Measurements from ENCODE around the gene KCTD3.

The KCTD3 gene

GRCh38 chr1:215606564-215607168 lies 39.6 kb downstream of the KCTD3 start:
- no peak for DNase-seq

DNA sequence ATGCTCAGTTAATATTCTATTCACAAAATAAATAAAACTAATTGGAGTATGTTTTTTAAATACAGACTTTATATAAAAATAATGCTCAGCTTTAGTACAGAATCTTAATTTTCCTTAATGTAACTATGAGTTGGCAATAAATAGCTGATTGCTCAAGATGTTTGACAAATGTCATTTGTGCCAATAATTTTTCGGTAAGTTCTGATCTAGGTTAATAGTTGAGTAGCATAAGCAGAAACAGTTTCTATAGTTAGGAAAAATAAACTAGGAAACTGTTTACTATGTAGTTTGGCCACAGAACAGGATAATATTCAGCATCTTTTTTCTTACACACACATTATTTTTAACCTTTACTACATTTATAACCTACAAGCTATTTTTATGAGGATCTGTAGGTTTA lies 40.3 kb downstream of the KCTD3 start:
- no peak for DNase-seq

- DNase-seq = no peak
These were observed 41.5 kb downstream of the KCTD3 start for GRCh38 chr1:215608646-215609045.

GRCh38 chr1:215612391-215612790 lies 45.3 kb downstream of the KCTD3 start:
- DNase-seq = no peak

DNA sequence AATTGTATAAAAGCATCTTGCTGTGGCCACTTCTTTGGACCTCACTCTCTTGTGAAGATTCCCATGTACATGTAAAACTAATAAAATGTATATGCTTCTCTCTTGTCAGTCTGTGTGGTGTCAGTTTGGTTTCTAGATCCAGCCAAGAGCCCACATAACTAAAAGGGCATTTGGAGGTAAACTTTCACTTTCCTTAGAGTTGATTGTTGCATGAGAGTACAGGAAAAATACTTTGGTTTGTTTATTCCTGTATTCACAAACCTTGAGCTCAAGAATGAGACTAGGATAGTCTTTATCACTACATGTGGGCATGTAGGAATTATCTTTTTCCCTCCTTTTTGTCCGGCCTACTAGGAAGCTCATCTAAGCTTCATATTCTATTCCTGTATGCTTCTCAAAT lies 50.9 kb downstream of the KCTD3 start:
- DNase-seq = no peak

DNA sequence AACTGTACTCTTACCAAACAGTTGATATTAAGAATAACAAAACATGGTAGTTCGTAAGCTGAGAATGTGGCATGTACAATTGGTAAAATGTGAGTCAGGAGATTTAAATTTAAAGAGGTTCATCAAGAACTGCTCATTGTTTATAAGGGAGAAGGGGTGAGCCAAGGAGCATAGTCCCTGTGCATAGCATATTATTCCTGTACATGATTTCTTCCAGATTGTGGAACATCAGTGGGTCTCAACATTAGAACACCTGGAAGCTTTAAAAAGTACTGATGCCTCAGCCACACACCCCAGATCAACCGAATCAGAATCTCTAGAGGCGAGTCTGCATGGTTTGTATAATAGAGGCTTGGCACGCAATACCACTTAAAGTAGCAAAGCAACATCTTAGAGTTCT lies 56.1 kb downstream of the KCTD3 start:
- no peak for DNase-seq

DNA sequence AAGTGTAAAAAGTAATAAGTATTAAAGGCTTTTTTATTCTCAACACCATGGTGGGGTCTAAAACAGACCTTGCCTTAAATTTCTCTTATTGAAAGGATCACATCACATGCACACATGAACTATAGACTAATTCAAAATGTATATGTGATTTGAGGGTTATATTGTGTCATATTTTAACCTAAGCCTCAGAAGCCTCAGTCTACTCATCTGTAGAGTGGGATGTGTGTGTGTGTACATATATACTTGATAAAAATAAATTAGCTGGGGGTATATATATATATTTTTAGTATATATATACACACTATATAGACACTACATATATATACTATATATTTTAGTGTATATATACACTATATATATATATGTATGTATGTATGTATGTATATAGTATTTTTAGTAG lies 58.8 kb downstream of the KCTD3 start:
- DNase-seq = no peak

DNA sequence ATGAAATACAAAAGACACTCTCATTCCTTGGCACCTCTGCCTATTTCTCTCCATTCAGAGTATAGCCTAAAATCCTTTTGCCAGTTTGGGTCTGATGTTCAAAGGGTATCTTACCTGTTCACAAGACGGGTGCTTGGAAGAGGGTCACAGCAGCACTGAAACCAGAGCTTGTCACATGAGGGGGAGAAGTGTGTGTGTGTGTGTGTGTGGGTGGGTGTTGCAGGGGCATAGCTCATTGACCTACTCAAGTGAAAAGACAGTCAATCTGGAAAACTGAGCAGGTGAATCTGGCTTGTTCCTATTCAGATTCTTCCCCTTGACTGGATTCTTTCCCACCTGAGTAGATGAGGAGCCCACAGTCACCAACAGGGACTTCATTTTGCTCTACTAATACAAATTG lies 63.9 kb downstream of the KCTD3 start:
- no peak for DNase-seq

GRCh38 chr1:215631489-215631888 lies 64.4 kb downstream of the KCTD3 start:
- DNase-seq = no peak

GRCh38 chr1:215635827-215636226 lies 68.7 kb downstream of the KCTD3 start:
- DNase-seq = no peak

GRCh38 chr1:215636258-215636965 lies 69.3 kb downstream of the KCTD3 start:
- DNase-seq = no peak

- no peak for DNase-seq
These were observed 70.0 kb downstream of the KCTD3 start for GRCh38 chr1:215637041-215637573.

- DNase-seq = no peak
These were observed 73.5 kb downstream of the KCTD3 start for GRCh38 chr1:215640429-215641148.

DNA sequence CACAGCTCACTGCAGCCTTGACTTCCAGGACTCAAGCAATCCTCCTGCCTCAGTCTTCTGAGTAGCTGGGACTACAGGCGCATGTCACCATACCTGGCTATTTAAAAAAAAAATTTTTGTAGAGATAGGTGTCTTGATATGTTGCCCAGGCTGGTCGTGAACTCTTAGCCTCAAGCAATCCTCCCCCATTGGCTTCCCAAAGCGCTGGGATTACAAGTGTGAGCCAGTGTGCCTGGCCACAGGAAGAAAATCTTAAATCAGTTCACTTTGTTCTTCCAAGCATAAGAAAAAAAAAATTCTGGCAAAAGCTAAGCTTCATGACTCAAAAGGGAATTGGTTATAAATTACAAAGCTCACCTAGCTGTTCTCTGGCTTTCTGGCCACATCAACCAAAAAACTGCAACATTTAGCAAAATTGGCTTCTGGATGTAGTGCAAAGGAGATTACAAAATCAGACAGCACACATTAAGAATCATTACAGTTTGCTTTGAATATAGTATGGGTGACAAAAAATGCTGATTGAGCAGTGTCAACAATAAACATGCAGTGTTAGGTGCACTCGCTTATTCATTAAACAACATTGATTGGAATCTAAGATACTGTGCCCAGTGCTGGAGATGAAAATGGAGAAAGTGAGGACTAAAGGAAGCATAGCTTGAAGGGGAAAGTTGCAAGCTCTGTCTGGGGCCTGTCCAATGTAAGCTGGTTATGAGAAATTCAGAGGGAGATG lies 76.7 kb downstream of the KCTD3 start:
- no peak for DNase-seq

DNA sequence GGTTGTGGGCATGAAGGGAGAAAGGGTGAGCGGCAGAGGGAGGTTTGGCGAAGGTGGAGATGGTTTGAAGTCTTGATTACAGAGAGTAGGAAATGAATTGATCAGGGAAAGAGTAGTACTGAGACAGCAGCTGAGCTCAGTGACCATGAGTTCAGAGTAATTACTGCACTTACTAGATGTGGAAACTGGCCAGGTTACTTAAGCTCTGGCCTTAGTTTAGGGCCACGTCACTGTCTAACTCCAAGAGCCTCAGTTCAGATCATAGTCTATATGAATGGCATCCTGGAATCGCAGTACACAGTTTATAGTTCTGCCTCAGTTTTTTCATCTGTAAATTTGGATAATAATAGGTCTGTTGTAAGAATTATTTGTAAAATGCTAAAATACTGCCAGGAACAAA lies 78.1 kb downstream of the KCTD3 start:
- DNase-seq = no peak

DNA sequence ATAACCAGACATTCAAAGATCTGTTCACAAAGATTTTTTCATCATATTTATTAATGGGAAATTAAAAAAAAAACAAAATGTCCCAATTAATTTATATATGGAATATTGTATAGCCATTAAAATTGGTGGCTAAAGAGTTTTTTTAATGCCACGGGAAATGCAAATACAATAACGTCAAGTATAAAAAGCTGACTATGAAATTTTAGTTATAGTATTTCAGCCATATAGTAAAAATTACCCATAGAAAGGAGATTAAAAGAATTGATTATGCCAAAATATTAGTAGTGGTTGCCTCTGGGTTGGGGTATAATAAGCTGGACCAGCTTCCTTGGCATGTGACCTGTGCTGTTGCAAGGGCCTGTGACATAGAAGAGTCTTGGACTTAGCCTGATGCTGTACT lies 78.8 kb downstream of the KCTD3 start:
- no peak for DNase-seq

DNA sequence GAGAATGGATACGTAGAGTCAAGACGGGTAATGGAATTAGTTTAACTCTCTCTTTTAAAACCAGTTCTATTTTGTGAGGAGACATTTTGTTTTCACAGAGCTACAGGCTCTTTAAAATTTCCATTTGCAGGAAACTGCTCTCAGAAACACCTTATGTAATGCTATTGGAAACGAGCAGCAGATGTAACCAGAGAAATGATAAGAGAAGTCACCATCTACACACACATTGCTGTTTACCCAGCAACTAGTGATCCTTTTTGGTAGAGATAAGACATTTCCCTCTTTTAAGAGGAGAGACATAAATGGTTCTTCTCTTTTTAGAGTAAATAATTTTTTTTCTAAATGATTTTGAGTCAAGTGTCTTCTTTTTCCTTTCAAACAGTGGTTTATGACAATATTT lies 80.6 kb downstream of the KCTD3 start:
- DNase-seq = no peak

GRCh38 chr1:215648957-215649356 lies 81.9 kb downstream of the KCTD3 start:
- DNase-seq = no peak

DNA sequence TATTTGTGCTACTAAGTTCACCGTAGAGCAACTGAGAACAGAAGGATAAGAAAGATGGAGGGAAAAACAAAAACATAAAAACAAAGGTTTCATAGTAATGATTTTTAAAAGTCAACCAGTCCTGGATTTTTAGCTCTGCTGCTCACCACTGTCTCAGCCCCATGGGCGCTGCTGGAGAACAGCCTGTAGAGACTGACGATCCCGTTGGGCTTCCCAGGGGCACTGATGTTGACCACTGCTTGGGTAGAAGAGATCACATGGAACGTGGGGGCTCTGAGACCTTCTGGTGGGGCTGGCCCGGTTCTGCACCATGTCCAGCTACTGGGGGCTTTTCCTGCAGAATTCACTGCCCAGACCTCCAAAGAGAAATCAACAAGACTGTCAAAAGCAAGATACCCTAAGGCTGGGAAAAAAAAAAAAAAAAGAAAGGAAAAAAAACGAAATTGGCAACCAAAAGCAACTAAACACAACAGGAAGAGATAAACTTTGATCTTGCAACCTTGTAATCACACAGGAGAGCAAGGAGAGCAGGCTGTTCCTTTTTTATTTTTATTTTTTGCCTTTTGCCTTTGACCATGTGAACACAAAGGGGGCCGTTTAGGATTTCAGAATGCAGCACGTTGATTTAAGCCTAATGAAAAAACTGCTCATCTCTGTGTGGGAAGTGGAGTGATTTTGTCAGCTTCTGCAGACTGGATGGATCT lies 83.5 kb downstream of the KCTD3 start:
- DNase-seq = no peak

- no peak for DNase-seq
These were observed 84.8 kb downstream of the KCTD3 start for GRCh38 chr1:215651867-215652266.

DNA sequence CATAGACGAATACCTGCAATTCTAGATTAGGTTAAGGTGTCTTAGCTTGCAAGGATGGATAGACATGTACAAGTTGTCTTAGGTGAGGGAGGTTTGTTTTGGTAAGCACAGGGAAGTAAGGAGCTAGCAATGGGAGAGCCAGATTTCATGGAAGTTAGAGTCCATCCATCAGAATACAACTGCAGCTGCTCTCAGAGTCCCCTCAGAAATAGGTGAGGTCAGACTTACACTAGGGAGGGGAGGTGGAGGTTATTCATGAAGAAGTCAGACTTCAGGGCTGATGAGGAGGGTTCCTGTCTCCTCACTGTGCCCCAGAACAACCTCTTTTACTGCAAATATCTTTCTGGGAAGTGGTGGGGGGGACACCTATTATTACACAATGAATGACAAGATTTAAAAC lies 85.3 kb downstream of the KCTD3 start:
- DNase-seq = no peak

- DNase-seq = no peak
These were observed 89.9 kb downstream of the KCTD3 start for GRCh38 chr1:215657047-215657446.

DNA sequence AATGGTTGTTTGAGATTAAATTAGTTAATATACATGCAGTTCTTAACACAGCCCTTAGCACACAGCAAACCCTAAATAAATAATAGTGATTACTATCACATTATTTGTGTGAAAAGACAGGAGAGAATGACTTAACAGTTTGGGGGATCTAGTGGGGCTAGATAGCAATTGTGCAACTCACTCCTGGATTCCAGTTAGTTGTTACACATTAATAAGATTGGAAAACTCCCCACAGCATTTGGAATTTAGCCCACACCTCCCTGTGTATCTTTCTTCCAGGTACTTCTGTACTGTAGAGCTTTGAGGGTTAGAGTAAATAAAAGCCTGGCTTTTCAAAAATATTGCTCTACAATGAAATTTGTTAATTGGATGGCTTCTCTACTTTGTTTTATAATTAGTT lies 93.2 kb downstream of the KCTD3 start:
- no peak for DNase-seq

All from NCI-H524 treated with DMSO at 0.1 percent for 48 hours (cell line).